ENCODE measurements around the gene VPS9D1.

Gene VPS9D1

DNA sequence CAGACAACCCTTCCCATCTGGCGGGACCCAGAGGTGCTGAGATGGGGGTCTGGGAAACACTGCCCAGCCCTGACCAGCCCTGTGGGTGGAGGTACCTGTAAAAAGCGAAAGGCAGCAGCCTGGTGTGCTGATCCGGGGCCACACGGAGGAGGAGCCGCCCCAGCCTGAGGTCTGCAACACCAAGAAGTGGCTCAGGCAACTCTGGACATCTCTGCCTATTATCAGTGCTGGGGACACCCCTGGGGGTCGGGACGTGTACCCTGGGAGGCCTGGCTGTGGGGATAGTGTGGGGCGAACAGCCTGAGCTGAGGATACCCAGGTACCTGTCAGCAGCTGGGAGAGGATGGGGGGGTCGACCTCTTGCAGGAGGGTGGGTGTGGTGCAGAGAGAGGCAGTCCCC is 18.7 kb upstream of the VPS9D1 start:
- no peak overlapping the region for H3K4me3 ChIP-seq (ENCODE audit: low read depth, low read length)
- TF ChIP-seq, protein P1, sequence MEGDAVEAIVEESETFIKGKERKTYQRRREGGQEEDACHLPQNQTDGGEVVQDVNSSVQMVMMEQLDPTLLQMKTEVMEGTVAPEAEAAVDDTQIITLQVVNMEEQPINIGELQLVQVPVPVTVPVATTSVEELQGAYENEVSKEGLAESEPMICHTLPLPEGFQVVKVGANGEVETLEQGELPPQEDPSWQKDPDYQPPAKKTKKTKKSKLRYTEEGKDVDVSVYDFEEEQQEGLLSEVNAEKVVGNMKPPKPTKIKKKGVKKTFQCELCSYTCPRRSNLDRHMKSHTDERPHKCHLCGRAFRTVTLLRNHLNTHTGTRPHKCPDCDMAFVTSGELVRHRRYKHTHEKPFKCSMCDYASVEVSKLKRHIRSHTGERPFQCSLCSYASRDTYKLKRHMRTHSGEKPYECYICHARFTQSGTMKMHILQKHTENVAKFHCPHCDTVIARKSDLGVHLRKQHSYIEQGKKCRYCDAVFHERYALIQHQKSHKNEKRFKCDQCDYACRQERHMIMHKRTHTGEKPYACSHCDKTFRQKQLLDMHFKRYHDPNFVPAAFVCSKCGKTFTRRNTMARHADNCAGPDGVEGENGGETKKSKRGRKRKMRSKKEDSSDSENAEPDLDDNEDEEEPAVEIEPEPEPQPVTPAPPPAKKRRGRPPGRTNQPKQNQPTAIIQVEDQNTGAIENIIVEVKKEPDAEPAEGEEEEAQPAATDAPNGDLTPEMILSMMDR (IDR thresholded peaks at IDR 0.05; ENCODE audit: low read depth, low read length): no peak

DNA sequence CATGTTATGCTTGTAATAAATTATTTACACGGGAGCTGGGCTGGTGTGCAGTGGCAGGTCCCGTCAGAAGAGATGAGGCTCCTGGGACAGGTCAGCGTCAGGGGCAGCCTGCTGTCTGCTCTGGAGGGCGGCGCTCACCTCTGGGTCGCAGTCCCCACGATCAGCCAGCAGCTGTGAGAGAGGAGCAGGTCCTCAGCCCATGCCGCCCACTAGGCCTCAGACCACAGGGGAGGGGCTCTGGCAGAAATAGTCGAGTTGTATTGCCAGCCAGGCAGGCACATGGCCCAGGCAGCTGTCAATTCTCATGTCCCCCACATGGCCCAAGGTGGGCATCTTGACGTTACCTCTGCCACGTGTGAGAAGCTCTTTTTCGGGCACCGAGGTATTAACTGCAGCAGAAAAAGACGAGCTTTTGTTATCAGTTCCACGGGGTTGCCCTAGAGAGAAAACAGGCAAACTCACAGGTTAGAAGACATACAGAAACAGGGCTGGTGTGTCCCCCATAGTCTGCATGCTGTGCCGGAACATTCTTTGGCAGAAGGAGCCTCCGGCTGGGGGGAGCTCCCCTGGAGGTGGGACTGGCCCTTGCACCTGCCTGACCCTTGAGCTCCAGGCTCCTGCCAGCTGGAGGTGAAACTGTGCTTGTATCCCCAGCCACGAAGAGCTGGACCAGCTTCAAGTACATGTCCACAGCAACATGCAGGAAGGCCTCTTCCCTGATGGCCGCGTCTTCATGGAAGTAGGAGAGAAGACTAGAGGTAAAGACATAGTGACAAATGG is 18.0 kb upstream of the VPS9D1 start:
- TF ChIP-seq, protein P1 (IDR thresholded peaks at IDR 0.05; ENCODE audit: low read depth, low read length): no peak
- H3K4me3 ChIP-seq (ENCODE audit: low read depth, low read length): no peak overlapping the region

DNA sequence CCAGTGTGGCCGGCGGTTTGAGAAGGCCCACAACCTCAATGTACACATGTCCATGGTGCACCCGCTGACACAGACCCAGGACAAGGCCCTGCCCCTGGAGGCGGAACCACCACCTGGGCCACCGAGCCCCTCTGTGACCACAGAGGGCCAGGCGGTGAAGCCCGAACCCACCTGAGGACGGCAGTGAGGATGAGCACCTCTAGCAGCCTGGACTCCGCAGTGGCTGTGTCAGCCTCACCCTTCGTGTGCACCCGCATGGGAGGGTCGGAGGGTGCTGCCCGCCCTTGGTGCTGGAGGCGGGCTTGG is 17.3 kb upstream of the VPS9D1 start:
- no peak overlapping the region for H3K4me3 ChIP-seq (ENCODE audit: low read depth, low read length)
- TF ChIP-seq, protein P1 (IDR thresholded peaks at IDR 0.05; ENCODE audit: low read depth, low read length): no peak

DNA sequence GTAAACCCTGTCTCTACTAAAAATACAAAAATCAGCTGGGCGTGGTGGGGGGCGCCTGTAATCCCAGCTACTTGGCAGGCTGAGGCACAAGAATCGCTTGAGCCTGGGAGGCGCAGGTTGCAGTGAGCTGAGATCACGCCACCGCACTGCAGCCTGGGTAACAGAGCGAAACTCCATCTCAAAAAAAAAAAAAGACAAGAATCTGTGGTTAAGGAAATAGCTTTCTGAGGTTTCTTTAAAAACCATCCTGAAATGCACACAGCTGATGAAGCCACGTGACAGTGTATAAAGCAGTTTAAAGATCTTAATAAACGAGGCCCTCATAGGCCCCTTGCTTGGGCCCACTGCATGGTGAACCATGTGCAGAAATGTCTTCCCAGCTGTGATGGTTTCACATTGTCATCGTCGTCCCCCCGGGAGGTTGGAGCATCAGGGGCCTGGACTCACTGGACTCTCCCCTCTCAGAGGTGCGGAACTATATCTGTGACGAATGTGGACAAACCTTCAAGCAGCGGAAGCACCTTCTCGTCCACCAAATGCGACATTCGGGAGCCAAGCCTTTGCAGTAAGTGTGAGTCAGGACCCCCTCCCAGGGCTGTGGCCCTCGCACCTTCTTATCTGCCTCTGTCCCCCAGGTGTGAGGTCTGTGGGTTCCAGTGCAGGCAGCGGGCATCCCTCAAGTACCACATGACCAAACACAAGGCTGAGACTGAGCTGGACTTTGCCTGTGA is 16.8 kb upstream of the VPS9D1 start:
- no peak overlapping the region for H3K4me3 ChIP-seq (ENCODE audit: low read depth, low read length)
- TF ChIP-seq, protein P1 (IDR thresholded peaks at IDR 0.05; ENCODE audit: low read depth, low read length): no peak

DNA sequence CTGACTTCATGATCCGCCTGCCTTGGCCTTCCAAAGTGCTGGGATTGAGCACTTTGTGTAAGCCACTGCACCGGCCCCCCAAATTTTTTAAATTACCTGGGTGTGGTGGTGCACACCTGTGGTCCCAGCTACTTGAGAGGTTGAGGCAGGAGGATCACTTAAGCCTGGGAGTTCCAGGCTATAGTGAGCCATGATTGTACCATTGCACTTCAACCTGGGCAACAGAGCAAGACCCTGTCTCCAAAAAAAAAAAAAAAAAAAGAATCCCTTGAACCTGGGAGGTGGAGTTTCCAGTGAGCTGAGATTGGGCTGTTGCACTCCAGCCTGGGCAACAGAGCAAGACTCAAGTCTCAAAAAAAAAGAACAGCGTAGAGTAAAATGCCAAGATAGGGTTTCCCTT is 15.9 kb upstream of the VPS9D1 start:
- TF ChIP-seq, protein P1 (IDR thresholded peaks at IDR 0.05; ENCODE audit: low read depth, low read length): no peak

GRCh38 chr16:89733792-89734191 is 13.1 kb upstream of the VPS9D1 start:
- no peak overlapping the region for H3K4me3 ChIP-seq (ENCODE audit: low read depth, low read length)
- TF ChIP-seq, protein P1 (IDR thresholded peaks at IDR 0.05; ENCODE audit: low read depth, low read length): no peak

More for the DNA sequence above, 15.9 kb upstream of the VPS9D1 start:
- H3K4me3 ChIP-seq (ENCODE audit: low read depth, low read length): no peak overlapping the region

DNA sequence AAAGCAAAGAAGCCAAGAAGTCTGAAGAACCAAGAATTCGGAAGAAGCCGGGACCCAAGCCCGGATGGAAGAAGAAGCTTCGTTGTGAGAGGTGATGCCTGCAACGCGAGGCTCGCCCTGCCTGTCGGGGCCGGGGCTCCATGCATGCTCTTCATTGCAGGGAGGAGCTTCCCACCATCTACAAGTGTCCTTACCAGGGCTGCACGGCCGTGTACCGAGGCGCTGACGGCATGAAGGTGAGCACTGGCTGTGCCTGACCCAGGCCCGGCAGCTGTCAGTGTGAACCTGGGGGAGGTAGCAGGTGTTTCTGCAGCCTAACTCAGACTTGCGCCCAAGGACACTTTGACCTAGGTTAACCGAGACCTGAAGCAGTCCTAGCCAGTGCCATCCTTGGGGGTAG is 12.6 kb upstream of the VPS9D1 start:
- H3K4me3 ChIP-seq (ENCODE audit: low read depth, low read length): no peak overlapping the region
- TF ChIP-seq, protein P1 (IDR thresholded peaks at IDR 0.05; ENCODE audit: low read depth, low read length): no peak

Measured in WI38 (cell line).